HG02642 (cell line): ENCODE measurements around the gene ERC1.
"Not testable (repeated sequence)": the region's sequence is repeated elsewhere in the genome, so short reads cannot be mapped to it uniquely, and the experiment has no call there.

ENCODE experiments used
- ATAC-seq: cut with Tn5 transposase; IDR thresholded peaks from one replicate; pipeline ENCODE4 v1.9.1; 2021; ENCODE audit warnings: mild to moderate bottlenecking; ENCODE audit not compliant: unreplicated experiment, poor library complexity

ERC1 gene

DNA sequence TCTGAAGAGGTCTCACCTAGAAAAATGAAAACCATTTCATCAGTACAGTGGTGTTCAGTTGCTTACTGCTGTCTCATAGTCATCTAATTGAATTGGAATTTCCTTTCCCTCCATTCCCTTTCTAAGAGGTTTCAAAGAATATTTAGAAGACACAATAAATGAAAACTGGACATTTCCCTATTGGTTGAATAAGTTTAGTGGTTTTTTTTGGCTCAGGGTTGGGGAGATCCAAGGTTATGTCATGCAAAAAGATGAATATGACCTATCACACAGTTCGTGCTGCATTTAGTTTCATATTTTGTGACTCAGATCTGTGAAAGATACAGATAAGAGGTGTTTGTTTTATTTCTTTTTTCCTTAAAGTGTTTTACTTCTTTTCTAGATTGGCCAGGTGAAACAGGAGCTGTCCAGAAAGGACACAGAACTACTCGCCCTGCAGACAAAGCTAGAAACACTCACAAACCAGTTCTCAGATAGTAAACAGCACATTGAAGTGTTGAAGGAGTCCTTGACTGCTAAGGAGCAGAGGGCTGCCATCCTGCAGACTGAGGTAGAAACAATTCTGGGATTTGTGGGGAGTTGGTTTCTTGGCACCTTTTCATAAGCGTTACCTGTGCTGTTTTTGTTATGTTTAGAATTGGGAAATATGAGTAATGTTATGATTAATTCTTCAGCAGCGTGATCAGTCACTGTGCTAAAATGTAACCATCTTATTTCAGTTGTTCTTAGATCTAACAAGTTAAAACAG, 124.6 kb downstream of the ERC1 start:
- no peak for ATAC-seq

GRCh38 chr12:1117371-1117770, 126.3 kb downstream of the ERC1 start:
- ATAC-seq, result no peak

DNA sequence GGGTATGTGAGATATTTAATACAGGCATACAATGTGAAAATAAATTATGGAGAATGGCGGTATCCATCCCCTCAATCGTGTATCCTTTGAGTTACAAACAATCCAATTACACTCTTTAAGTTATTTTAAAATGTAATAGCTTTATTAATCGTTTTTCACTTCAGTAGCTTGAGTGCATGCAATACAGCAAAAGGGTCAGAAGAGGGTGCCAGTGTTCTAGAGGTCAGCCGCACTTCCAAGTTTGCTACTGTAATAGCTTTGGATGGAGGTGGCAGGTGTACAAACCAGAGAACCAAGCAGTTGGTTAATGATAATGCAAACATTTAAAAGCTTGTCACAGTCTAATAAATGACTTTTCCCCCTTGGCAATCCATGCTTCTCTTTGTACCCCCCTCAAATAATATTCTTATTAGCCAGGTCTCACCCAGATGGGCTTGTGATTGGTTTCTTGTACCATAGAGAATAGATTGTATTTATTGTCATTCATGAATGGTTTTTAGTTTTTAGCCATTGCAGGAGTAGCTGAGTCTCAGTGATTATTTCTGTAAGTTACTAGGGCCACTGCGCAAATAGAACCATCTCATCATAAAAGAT, 127.0 kb downstream of the ERC1 start:
- ATAC-seq, result no peak

DNA sequence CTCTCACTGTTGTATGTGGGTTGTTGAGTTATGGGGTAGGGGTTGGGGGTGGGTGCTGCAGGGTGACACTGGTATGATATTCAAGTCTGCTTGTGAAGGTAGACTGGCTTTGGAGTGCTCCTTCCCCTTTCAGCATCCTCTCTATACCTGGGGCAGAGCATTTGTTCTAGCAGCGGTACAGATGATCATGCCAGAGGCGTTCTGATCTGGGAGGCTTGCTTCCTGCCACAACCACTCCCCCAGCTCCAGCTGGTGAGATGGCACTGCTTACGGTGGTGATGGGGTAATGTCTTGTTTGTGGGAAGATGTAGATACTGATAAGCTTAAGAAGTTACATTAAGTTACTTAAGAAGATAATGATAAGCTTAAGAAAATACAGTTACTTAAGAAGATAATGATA, 131.8 kb downstream of the ERC1 start:
- no peak for ATAC-seq

DNA sequence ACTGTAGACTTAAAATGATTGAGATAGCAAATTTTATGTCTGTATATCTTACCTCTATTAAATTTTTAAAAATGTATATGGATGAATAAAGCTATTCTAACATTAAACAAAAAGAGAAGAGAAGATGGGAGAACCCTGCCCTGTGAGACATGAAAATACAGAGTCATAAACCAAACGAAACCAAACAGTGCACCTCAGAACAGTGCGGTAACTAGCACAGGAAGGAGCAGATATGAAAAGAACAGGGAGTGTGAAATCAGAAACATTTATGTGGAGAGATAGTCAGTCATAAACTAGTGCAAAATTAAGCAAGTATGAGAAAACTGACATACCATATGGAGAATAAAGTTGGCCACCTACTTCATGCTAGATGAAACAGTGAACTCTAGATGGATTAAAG, 135.1 kb downstream of the ERC1 start:
- ATAC-seq, result no peak

GRCh38 chr12:1127021-1127420, 136.0 kb downstream of the ERC1 start:
- no peak for ATAC-seq

- no peak for ATAC-seq
These were observed 139.1 kb downstream of the ERC1 start for GRCh38 chr12:1130164-1130563.

DNA sequence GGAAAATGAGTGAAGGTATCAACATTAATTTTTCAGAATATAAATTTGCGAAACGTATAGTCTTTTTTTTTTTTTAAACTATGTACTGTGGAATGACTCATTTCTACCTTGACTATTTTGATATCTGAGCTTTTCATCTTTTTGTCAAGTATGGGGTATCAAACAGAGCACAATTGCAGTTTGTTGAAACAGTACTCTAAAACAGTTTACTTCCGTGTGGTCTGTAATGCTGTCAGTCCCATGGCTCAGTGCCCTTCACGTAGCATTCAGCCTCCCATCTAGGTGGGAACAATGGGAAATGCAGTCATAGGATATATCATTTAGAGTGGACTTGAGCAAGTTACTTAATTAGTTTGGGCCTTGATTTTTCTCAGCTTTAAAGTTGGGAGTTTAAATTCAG, 139.5 kb downstream of the ERC1 start:
- ATAC-seq, result no peak

DNA sequence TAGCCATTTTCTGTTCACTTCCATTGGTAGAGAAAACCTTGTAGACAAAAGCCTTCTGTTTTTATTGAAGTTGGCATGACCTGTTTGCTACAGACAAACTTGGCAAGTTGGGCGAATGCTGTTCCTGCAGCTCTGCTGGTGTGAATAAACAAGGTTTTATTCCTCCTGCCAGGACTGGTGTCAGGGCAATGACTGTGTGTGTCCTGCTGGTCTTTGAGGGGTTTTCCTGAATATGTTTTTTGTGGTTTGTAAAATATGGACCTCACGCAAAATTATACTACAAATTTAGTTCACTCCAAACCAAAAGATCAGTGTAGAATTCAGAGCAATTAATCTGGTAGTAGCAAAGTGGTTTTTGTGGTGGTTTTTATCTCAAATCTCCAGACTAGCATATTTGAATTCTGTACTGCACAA, 140.8 kb downstream of the ERC1 start:
- ATAC-seq, result no peak

GRCh38 chr12:1132311-1132710, 141.3 kb downstream of the ERC1 start:
- ATAC-seq, result no peak

DNA sequence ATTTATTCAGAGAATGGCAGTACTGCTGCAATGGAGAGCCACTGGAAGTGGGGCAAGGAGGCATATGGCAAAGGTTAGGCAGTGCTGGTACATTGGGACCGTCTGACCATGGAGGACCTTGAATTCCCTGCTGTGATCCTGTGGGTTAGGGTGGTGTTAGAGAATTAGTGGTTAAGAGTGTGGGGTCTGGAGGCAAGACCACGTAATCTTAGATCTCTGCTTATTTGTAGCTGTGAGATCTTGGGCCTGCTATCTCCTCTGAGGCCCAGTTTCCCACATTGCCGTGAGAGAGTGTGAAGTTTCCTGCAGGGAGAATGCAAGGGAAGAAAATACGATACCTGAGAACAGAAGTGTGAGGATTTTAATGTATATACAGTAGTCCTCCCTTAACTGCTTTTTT, 147.7 kb downstream of the ERC1 start:
- no peak for ATAC-seq

DNA sequence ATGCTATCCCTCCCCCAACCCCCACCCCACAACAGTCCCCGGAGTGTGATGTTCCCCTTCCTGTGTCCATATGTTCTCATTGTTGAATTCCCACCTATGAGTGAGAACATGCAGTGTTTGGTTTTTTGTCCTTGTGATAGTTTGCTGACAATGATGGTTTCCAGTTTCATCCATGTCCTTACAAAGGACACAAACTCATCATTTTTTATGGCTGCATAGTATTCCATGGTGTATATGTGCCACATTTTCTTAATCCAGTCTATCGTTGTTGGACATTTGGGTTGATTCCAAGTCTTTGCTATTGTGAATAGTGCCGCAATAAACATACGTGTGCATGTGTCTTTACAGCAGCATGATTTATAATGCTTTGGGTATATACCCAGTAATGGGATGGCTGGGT, 155.7 kb downstream of the ERC1 start:
- not testable (repeated sequence) for ATAC-seq

DNA sequence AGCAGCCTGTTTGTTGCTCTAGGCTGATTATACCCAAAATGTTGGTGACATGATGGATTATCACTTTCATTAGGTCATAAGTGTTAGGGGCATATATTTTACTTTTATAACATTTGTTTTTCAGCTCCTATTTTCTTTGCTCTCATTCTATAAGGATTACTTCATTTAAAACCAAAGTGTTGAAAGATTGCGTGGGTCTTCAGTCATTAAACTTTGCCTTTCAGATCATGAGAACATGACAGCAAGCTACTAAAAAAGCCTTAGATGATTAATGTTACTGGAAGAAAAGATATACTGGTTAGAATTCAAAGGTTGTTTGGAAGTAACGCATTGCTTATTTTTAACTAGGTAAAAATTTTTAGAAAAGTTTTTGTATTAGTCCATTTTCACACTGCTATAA, 156.8 kb downstream of the ERC1 start:
- ATAC-seq, result no peak

GRCh38 chr12:1157046-1157445, 166.0 kb downstream of the ERC1 start:
- ATAC-seq, result no peak

- no peak for ATAC-seq
These were observed 170.2 kb downstream of the ERC1 start for GRCh38 chr12:1161197-1161596.

- no peak for ATAC-seq
These were observed 171.2 kb downstream of the ERC1 start for GRCh38 chr12:1162081-1162760.

GRCh38 chr12:1167784-1168183, 176.8 kb downstream of the ERC1 start:
- ATAC-seq, result no peak

DNA sequence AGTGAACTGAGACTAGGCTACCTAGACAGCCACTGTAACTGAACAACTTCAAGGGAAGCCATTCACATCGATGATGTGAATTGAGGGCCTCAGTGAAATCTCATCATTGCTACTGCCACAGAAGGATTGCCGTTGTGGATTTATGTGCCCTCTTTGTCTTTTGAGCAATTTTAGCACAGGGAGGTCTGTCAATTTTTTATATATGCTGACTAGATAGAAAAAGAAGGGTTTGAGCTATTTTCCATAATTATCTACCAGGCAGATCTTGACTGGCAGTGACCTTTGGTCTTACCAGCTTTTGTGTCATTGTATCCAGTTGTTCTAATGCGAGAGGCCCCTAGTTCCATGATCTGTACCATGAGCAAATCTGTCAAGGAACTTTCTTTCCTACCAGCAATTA, 179.4 kb downstream of the ERC1 start:
- no peak for ATAC-seq

DNA sequence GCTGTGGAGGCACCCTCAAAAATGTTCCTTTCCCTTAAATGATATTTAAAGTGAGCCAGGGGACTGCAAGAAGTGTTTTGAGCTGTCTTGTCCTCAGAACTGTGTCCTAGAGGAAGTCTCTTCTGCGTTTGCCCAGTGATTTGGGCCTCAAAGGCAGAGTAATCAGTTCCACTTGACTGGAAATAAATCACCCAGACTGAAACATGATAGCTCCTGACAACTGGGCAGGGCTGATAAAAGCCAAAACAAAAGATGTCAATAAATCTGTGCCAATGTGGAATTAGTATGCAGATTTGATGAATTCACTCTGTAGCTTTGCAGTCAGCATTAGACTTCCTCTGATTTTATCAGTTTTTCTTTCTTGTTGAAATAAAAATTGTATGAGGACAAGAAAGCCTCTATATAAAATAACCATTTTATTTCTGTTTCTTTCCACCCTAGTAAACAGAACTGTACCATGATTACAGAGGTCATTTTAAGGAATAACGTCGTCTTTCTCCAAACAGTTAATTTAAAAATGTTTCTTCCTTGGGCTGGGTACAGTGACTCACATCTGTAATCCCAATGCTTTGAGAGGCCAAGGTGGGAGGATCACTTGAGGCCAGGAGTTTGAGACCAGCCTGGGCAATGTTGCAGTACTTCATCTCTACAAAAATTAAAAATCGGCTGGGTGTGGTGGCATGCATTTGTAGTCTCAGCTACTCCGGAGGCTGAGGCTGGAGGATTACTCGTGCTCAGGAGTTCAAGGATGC, 180.8 kb downstream of the ERC1 start:
- no peak for ATAC-seq

GRCh38 chr12:1173781-1174617, 183.0 kb downstream of the ERC1 start:
- ATAC-seq, result no peak
